Epithelial cell of proximal tubule (primary cell): ENCODE measurements around the gene FAM151A. TPM values are rescaled to one million over a fixed set of nuclear protein-coding genes. Genes with fewer than 3 reads are reported as not detected.

Experiments used
- DNase-seq: peaks from one replicate; pipeline ENCODE4 v3.0.0-alpha.2; 2011; ENCODE audit warnings: low read depth
- H3K4me3 ChIP-seq: 2 replicates; pipeline ENCODE4 v1.5.1; 2011; ENCODE audit warnings: low read depth, mild to moderate bottlenecking, low read length
- CTCF ChIP-seq: conservative IDR thresholded peaks from 2 replicates; pipeline ENCODE4 v1.5.1; 2012; ENCODE audit warnings: low read depth, mild to moderate bottlenecking, low read length
- total RNA-seq: library from RNA; depleted of rRNA; stranded (reverse); fragments of >200 nt; gene quantifications from 2 replicates; pipeline ENCODE4 v1.2.3, GENCODE V29; 2015

Gene FAM151A
- total RNA-seq, 1 donor from 2014 or later, result not detected

DNA sequence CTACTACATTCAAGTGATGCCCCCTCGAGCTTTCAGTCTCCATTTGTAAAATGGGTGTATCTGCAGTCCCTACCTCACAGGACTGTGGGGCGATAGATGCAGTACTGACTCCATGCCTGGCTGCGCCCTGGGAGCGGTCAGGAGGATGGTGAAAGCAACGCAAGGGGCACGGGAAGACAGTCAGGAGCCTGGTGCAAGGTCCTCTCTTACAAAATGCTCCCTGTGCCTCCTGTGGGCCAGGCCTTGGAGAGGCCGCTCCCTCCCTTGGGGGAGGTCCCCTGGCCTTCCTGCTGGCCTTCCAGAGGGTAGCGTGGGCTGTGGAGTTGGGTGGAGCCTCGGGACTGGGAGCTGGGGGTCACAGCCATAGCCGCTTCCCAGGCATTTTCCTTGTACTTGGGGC is 21.6 kb downstream of the FAM151A start:
- no peak for TF ChIP-seq CTCF
- DNase-seq, result no peak
- H3K4me3 ChIP-seq, result no peak overlapping the region

- no peak for DNase-seq
- no peak overlapping the region for H3K4me3 ChIP-seq
- no peak for TF ChIP-seq CTCF
These were observed 22.2 kb downstream of the FAM151A start for GRCh38 chr1:54600947-54601721.

- TF ChIP-seq CTCF, result no peak
- DNase-seq, result no peak
- no peak overlapping the region for H3K4me3 ChIP-seq
These were observed 24.0 kb downstream of the FAM151A start for GRCh38 chr1:54599211-54599823.

GRCh38 chr1:54597455-54598030 is 25.8 kb downstream of the FAM151A start:
- H3K4me3 ChIP-seq, result no peak overlapping the region
- no peak for TF ChIP-seq CTCF
- no peak for DNase-seq

DNA sequence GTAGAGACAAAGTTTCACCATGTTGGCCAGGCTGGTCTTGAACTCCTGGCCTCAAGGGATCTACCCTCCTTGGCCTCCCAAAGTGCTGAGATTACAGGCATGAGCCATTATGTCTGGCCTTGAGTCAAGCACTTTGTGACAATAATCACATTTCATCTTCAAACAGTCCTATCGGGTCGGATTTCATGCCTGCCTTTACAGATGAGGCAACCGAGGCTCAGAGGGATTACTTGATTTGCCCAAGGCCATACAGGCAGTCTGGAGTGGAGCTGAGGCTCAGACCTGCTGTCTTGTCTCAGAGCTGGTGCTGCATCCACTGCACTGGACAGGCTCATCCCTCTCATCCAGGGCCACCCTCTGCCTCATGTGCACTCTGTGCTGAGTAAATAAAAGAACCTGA is 26.6 kb downstream of the FAM151A start:
- DNase-seq, result no peak
- no peak for TF ChIP-seq CTCF
- no peak overlapping the region for H3K4me3 ChIP-seq

DNA sequence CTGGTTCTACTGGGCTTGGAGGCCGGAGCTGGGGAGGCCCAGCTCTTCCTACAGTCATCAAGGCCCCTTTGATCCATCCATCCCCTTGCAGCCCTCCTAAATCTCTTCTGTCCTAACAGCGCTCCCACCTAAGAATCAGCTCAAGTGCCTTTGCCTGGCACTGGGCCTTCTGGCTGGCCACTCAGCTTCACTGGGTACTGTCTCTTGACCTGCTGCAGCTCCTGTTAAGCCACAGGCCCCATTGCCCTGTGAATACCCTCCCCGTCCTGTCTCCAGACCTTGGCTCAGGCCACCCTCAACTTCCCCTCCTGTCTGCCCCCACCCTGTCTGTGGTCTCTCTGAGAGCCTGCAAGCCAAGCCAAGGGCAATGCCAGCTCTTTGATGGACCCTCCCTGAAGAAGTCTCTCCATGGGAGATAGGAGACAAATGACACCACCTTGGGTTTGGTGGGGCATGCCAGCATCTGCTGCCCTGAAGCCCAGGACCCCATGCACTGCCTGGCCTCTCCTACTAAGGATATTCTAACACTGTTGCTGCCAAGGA is 27.3 kb downstream of the FAM151A start:
- no peak for TF ChIP-seq CTCF

More for the DNA sequence above, 27.3 kb downstream of the FAM151A start:
- no peak for DNase-seq
- H3K4me3 ChIP-seq, result no peak overlapping the region
